Fibroblast of lung (primary cell): ENCODE data around the gene TRAFD1. TPM values are rescaled to one million over a fixed set of nuclear protein-coding genes. Genes with fewer than 3 reads are reported as not detected.
"Not testable (repeated sequence)": the region's sequence is repeated elsewhere in the genome, so short reads cannot be mapped to it uniquely, and the experiment has no call there.

Experiments used
- DNase-seq, 2 donors: peaks; one replicate each; pipeline versions ENCODE4 v3.0.0 to v3.0.0-alpha.2; 2010; ENCODE audit warnings: low read depth in 2 of 2
- H2AFZ ChIP-seq: 2 replicates; pipeline ENCODE4 v1.5.1; 2012; ENCODE audit warnings: low read length, control low read depth, inconsistent platforms
- H3K27ac ChIP-seq: 2 replicates; pipeline ENCODE4 v1.5.1; 2011; ENCODE audit warnings: low read length, control low read depth; ENCODE audit not compliant: insufficient read depth
- H3K27me3 ChIP-seq: 2 replicates; pipeline ENCODE4 v1.5.1; 2011; ENCODE audit warnings: mild to moderate bottlenecking, low read length; ENCODE audit not compliant: control insufficient read depth, insufficient read depth
- H3K36me3 ChIP-seq: 2 replicates; pipeline ENCODE4 v1.5.1; 2011; ENCODE audit warnings: low read length; ENCODE audit not compliant: control insufficient read depth, insufficient read depth
- H3K4me1 ChIP-seq: 2 replicates; pipeline ENCODE4 v1.5.1; 2011; ENCODE audit warnings: low read length; ENCODE audit not compliant: control insufficient read depth, insufficient read depth; ENCODE audit errors: extremely low read depth
- H3K4me2 ChIP-seq: 2 replicates; pipeline ENCODE4 v1.5.1; 2011; ENCODE audit warnings: low read length, control low read depth; ENCODE audit not compliant: insufficient read depth; ENCODE audit errors: extremely low read depth
- H3K4me3 ChIP-seq, 4 experiments: fragments of 200-600 bp in 1 of 4; sonication (generic) in 1 of 4; replicated peaks in 1 of 4; 2 replicates each; pipeline ENCODE4 v1.5.1; 2011 to 2016; ENCODE audit warnings: low read length in 4 of 4, low read depth in 3 of 4, mild to moderate bottlenecking in 3 of 4, control low read depth in 2 of 4, inconsistent platforms in 1 of 4, mixed read lengths in 1 of 4; ENCODE audit not compliant: insufficient read depth in 1 of 4; ENCODE audit errors: control extremely low read depth in 1 of 4
- H3K79me2 ChIP-seq: 2 replicates; pipeline ENCODE4 v1.5.1; 2012; ENCODE audit warnings: mild to moderate bottlenecking, low read length, inconsistent platforms; ENCODE audit not compliant: control insufficient read depth, insufficient read depth
- H3K9ac ChIP-seq: 2 replicates; pipeline ENCODE4 v1.5.1; 2011; ENCODE audit warnings: mild to moderate bottlenecking, low read length, control low read depth; ENCODE audit not compliant: insufficient read depth
- H3K9me3 ChIP-seq: 2 replicates; pipeline ENCODE4 v1.5.1; 2012; ENCODE audit warnings: low read depth, low read length; ENCODE audit not compliant: control insufficient read depth, insufficient read depth
- H4K20me1 ChIP-seq: 2 replicates; pipeline ENCODE4 v1.5.1; 2011; ENCODE audit warnings: low read length; ENCODE audit not compliant: control insufficient read depth, insufficient read depth; ENCODE audit errors: extremely low read depth
- EZH2 ChIP-seq: IDR thresholded peaks from 2 replicates; pipeline ENCODE4 v1.5.1; 2012; ENCODE audit warnings: low read length, control low read depth, mild to moderate bottlenecking; ENCODE audit errors: missing control alignments
- polyA plus RNA-seq, 2 donors: library from polyadenylated mRNA; depleted of rRNA in 1 of 2; stranded (reverse) in 1 of 2; unstranded in 1 of 2; fragments of >200 nt; gene quantifications; 2 replicates each; pipeline ENCODE4 v1.2.1, GENCODE V29; 2011 to 2012; ENCODE audit warnings: missing spikeins in 1 of 2
- total RNA-seq: library from RNA; depleted of rRNA; stranded (reverse); fragments of >200 nt; gene quantifications from 2 replicates; pipeline ENCODE4 v1.2.1, GENCODE V29; 2014
- TF ChIP-seq, protein P1 (sequence below), 2 donors: IDR thresholded peaks in 1 of 2; conservative IDR thresholded peaks in 1 of 2; 1 replicate in 1 of 2; 2 replicates in 1 of 2; pipeline ENCODE4 v1.5.1; 2011 to 2012; ENCODE audit warnings: low read length in 2 of 2, control low read depth in 1 of 2, inconsistent platforms in 1 of 2, low read depth in 1 of 2, mild to moderate bottlenecking in 1 of 2

The TRAFD1 gene
- total and polyA plus RNA-seq, 2 donors (not counting 1 experiment from before 2014, with no cell fraction given): 42.5 to 83.4 TPM

DNA sequence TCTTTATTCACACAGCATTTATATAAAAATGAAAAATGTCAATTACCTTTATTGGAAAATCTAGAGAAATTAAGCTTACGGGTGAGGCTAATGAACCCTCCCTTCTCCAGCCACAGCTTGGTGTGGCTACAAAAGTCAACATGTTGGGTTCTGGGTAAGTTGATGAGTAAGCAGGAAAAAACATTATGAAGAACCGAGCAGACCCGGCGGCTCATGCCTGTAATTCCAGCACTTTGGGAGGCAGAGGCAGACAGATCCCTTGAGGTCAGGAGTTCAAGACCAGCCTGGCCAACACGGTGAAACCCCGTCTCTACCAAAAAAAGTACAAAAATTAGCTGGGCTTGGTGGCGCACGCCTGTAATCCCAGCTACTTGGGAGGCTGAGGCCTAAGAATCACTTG, 27.7 kb upstream of the TRAFD1 start:
- Histone ChIP-seq H3K36me3 (peaks cover 1% of the 10 kb centered on the region), H3K9ac (no peak overlapping the region), H2AFZ (no peak overlapping the region), H3K9me3 (no peaks in the 10 kb centered on the region), H3K4me1 (peaks cover 7% of the 10 kb centered on the region), H4K20me1 (no peaks in the 10 kb centered on the region), H3K27me3 (no peaks in the 10 kb centered on the region), H3K4me2 (no peak overlapping the region), H3K79me2 (peaks cover 67% of the 10 kb centered on the region), H3K4me3 (no peak overlapping the region), H3K27ac (no peak overlapping the region)
- TF ChIP-seq, protein P1, sequence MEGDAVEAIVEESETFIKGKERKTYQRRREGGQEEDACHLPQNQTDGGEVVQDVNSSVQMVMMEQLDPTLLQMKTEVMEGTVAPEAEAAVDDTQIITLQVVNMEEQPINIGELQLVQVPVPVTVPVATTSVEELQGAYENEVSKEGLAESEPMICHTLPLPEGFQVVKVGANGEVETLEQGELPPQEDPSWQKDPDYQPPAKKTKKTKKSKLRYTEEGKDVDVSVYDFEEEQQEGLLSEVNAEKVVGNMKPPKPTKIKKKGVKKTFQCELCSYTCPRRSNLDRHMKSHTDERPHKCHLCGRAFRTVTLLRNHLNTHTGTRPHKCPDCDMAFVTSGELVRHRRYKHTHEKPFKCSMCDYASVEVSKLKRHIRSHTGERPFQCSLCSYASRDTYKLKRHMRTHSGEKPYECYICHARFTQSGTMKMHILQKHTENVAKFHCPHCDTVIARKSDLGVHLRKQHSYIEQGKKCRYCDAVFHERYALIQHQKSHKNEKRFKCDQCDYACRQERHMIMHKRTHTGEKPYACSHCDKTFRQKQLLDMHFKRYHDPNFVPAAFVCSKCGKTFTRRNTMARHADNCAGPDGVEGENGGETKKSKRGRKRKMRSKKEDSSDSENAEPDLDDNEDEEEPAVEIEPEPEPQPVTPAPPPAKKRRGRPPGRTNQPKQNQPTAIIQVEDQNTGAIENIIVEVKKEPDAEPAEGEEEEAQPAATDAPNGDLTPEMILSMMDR (conservative IDR thresholded peaks at IDR 0.05 in 1 of 2, IDR thresholded peaks at IDR 0.05 in 1 of 2; ENCODE audit: low read depth in 1 of 2, low read length in 2 of 2): no peak
- TF ChIP-seq EZH2: no peak
- DNase-seq: peak in 1 of 2 donors; percentile 39

DNA sequence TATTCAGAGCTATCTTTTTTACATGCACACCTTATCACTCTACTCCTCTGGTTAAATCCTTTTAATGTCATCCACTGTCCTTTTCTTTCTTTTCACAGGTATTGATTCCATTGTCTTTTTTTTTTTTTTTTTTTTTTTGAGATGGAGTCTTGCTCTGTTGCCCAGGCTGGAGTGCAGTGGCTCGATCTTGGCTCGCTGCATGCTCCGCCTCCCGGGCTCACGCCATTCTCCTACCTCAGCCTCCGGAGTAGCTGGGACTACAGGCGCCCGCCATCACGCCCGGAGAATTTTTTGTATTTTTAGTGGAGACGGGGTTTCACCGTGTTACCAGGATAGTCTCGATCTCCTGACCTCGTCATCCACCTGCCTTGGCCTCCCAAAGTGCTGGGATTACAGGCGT, 24.9 kb upstream of the TRAFD1 start:
- DNase-seq, H3K9ac ChIP-seq, H4K20me1 ChIP-seq, H3K4me1 ChIP-seq, H2AFZ ChIP-seq, H3K4me2 ChIP-seq, H3K27ac ChIP-seq, H3K4me3 ChIP-seq, H3K9me3 ChIP-seq, H3K27me3 ChIP-seq, H3K36me3 ChIP-seq: not testable (repeated sequence)
- peaks cover 66% of the 10 kb centered on the region for H3K79me2 ChIP-seq

DNA sequence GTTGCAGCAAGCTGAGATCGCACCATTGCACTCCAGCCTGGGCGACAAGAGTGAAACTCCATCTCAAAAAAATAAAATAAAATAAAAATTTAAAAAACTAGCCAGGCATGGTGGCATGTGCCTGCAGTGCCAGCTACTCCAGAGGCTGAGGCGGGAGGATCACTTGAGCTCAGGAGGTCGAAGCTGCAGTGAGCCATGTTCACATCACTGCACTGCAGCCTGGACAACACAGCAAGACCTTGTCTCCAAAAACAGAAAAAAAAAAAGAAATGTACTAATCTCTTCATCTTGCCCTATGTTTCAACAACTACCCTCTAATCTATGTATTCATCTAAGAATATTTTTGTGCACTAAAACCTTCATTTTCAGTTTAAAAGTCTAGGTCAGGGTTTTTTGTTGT, 23.2 kb upstream of the TRAFD1 start:
- Histone ChIP-seq H2AFZ (no peak overlapping the region), H3K9me3 (no peaks in the 10 kb centered on the region), H3K9ac (no peak overlapping the region), H3K4me1 (peaks cover 10% of the 10 kb centered on the region), H3K4me3 (no peak overlapping the region), H3K27me3 (no peaks in the 10 kb centered on the region), H3K79me2 (peaks cover 77% of the 10 kb centered on the region), H3K27ac (no peak overlapping the region), H3K36me3 (peaks cover 1% of the 10 kb centered on the region), H4K20me1 (peaks cover 4% of the 10 kb centered on the region), H3K4me2 (no peak overlapping the region)
- DNase-seq: no peak
- TF ChIP-seq EZH2: no peak
- TF ChIP-seq, protein P1 (conservative IDR thresholded peaks at IDR 0.05 in 1 of 2, IDR thresholded peaks at IDR 0.05 in 1 of 2; ENCODE audit: low read depth in 1 of 2, low read length in 2 of 2): no peak

DNA sequence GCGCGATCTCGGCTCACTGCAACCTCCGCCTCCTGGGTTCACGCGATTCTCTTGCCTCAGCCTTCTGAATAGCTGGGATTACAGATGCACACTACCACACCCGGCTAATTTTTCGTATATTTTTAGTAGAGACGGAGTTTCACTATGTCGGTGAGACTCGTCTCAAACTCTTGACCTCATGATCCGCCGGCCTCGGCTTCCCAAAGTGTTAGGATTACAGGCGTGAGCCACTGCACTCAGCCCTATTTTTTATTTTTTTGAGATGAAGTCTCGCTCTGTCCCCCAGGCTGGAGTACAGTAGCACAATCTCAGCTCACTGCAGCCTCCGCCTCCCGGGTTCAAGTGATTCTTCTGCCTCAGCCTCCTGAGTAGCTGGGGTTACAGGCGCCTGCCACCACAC, 22.6 kb upstream of the TRAFD1 start:
- H3K4me1 ChIP-seq, H3K4me2 ChIP-seq, H4K20me1 ChIP-seq, H3K9ac ChIP-seq, H3K4me3 ChIP-seq, H3K27me3 ChIP-seq, H3K9me3 ChIP-seq, H3K27ac ChIP-seq, H3K36me3 ChIP-seq, DNase-seq, H2AFZ ChIP-seq: not testable (repeated sequence)
- peaks cover 81% of the 10 kb centered on the region for H3K79me2 ChIP-seq
